Retina (tissue), 1 donor: Measurements from ENCODE around the gene PTX4.

Experiments
- DNase-seq: peaks from one replicate; pipeline ENCODE4 v3.0.0-alpha.2; 2016

The PTX4 gene

GRCh38 chr16:1499756-1500464 lies 11.2 kb upstream of the PTX4 start:
- no peak for DNase-seq

GRCh38 chr16:1498899-1499676 lies 10.3 kb upstream of the PTX4 start:
- DNase-seq: no peak

GRCh38 chr16:1497014-1497598 lies 8.4 kb upstream of the PTX4 start:
- no peak for DNase-seq

GRCh38 chr16:1496464-1496863 lies 7.7 kb upstream of the PTX4 start:
- DNase-seq: no peak

- DNase-seq: no peak
Observed at GRCh38 chr16:1495889-1496262, 7.1 kb upstream of the PTX4 start.

- DNase-seq: no peak
Observed at GRCh38 chr16:1495211-1495888, 6.6 kb upstream of the PTX4 start.

GRCh38 chr16:1494711-1495110 lies 6.0 kb upstream of the PTX4 start:
- DNase-seq: no peak

- no peak for DNase-seq
Observed at GRCh38 chr16:1494129-1494640, 5.4 kb upstream of the PTX4 start.

- DNase-seq: no peak
Observed at GRCh38 chr16:1493746-1494094, 5.0 kb upstream of the PTX4 start.

- DNase-seq: peak; percentile 94
Observed at GRCh38 chr16:1492923-1493745, 4.4 kb upstream of the PTX4 start, which contains the start of gene TELO2. Gene TELO2, plus strand, starts transcription at chr16:1493360. Its CDS starts 922 bp downstream, at chr16:1494282.

- no peak for DNase-seq
Observed at GRCh38 chr16:1492082-1492922, 3.6 kb upstream of the PTX4 start.

- no peak for DNase-seq
Observed at GRCh38 chr16:1491327-1491726, 2.6 kb upstream of the PTX4 start.

GRCh38 chr16:1489077-1489476 lies 333 bp upstream of the PTX4 start:
- DNase-seq: no peak

- no peak for DNase-seq
Observed at GRCh38 chr16:1488054-1488601, 616 bp downstream of the PTX4 start.

GRCh38 chr16:1487395-1488053 lies 1.2 kb downstream of the PTX4 start:
- no peak for DNase-seq

- no peak for DNase-seq
Observed at GRCh38 chr16:1486551-1487390, 2.0 kb downstream of the PTX4 start.

GRCh38 chr16:1485847-1486496 lies 2.8 kb downstream of the PTX4 start:
- DNase-seq: no peak

- DNase-seq: no peak
Observed at GRCh38 chr16:1481906-1482835, 6.6 kb downstream of the PTX4 start.
